ENCODE data around the gene GP1BB. TPM values are rescaled to one million over a fixed set of nuclear protein-coding genes. Genes with fewer than 3 reads are reported as not detected.

The GP1BB gene
- total RNA-seq, 1 donor from 2014 or later, result 21.8 TPM

GRCh38 chr22:19766511-19767426 is 43.4 kb downstream of the GP1BB start:
- DNase-seq, result no peak

GRCh38 chr22:19767427-19768341 is 44.3 kb downstream of the GP1BB start:
- no peak for DNase-seq

- no peak for DNase-seq
Observed at GRCh38 chr22:19769393-19769715, 46.0 kb downstream of the GP1BB start.

DNA sequence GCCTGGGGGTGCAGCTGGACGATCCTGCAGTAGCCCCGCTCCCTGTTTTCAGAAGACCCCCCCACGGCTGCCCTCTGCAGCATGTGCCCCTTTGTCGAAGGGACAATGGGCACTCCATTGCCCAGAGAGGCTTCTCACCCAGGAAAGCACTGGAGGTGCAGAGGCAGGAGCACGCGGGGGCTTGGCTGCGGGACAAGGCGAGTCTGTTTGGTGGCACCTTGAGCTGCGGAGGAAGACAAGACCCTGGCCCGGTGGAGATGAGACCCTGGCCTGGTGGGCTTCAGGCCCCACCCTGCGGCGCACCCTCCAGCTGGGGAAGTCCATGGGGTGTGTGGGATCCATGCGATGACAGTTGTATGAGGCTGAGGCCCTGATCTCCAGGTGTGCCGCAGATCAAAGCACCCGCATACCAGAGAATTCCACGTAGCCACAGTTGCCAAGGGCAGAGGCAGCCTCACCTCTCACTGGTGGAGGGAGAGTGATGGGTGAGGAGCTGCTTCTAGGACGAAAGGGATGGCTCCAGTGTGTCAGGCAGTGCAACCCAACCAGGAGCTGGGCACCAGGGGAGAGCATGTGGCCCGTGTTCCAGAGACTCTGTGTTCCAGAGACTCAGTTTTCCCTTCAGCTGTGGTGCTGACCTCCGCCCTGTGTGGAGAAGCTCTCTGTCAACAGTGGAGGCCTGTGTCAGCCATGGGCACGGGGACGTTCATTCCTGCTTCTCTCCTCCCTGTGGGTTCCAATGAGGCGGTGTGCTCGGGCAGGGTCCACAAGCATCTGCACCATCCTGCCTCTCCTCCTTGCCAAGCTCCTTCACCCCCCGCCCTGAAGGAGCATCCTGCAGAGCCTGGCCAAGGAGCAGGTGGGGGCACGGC is 47.2 kb downstream of the GP1BB start:
- DNase-seq, result no peak

DNA sequence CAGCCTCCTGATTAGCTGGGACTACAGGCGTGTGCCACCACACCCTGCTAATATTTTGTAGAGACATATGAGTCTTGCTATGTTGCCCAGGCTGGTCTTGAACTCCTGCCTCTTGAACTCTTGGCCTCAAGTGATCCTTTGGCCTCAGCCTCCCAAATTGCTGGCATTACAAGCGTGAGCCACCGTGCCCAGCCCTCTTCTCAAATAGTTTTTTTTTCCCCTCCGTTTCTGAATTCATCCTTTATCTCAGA is 49.0 kb downstream of the GP1BB start:
- no peak for DNase-seq

DNA sequence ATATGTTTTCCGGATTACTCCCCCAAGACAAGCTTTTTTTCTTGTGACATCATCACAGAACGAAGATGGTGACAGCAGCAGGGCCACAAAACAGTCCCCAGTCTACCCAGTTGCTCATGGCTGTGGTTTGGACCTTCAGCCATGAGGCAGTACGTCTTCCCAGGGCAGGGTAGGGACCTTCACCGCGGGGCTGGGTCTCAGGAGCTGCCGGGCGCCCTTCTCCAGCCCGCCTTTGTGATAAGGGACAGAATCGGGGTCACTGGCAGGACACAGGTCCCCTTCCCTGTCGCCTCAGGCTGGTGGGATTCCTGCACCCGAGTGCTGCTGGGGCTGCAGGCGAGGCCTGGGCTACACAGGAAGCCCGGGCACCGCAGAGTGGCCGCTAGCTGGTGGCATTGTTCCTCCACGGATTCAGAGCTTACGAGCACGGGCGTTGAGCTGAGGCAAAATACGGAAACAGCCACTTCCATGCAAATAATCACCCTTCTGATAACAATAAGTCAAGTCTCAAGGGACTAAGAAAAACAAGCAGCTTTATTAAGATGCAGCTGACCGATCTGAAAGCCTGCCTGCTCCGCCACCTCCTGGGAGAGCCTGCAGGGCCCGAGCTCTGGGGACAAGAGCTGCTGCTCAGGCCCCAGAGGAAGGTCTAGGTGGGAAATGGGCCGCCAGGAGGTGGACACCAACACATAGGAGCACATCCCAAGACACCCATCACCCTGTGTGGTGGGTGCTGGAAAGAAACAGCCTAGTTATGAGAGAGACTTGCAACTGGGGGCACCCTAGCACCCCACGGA is 49.5 kb downstream of the GP1BB start:
- no peak for DNase-seq

GRCh38 chr22:19773470-19774040 is 50.2 kb downstream of the GP1BB start:
- DNase-seq, result no peak

Other genes with a start within 250 kb of the GP1BB start
- 22.3 TPM for gene UFD1, start 244.3 kb upstream of the GP1BB start, total RNA-seq
- gene CDC45, start 243.6 kb upstream of the GP1BB start, total RNA-seq, result 1.4 TPM
- gene CLDN5, start 199.1 kb upstream of the GP1BB start, total RNA-seq, result 83.8 TPM
- 167 TPM for gene SEPTIN5, start 9.0 kb upstream of the GP1BB start, total RNA-seq
- 0.62 TPM for gene TBX1, start 37.2 kb downstream of the GP1BB start, total RNA-seq
- gene GNB1L, start 131.3 kb downstream of the GP1BB start, total RNA-seq, result 2.7 TPM
- gene RTL10, start 131.3 kb downstream of the GP1BB start, total RNA-seq, result 12.3 TPM
- gene COMT, start 218.2 kb downstream of the GP1BB start, total RNA-seq, result 49.0 TPM
- gene TXNRD2, start 218.3 kb downstream of the GP1BB start, total RNA-seq, result 8.0 TPM